H1 (cell line): ENCODE data around the gene SIGLEC14. TPM values are rescaled to one million over a fixed set of nuclear protein-coding genes. Genes with fewer than 3 reads are reported as not detected.

Experiments
- CTCF ChIA-PET: fragments of 300-600 bp; sonication (Branson Sonifier 250); formaldehyde crosslinking; loops from one replicate; lab custom pipeline; 2021; ENCODE audit not compliant: partially characterized antibody; lab: Charles Lee
- POLR2A ChIA-PET: fragments of 300-600 bp; sonication (Branson Sonifier 250); formaldehyde crosslinking; loops from one replicate; lab custom pipeline; 2021; ENCODE audit warnings: inconsistent platforms; ENCODE audit not compliant: partially characterized antibody; lab: Charles Lee
- DNase-seq, 2 experiments: peaks; one replicate each; pipeline versions ENCODE4 v3.0.0 to v3.0.0-alpha.2; 2010 to 2022; ENCODE audit warnings: low spot score in 2 of 2, low read depth in 1 of 2, mixed read lengths in 1 of 2
- FAIRE-seq: peaks from 2 replicates; lab custom pipeline; 2011; peaks lifted over from hg19 to GRCh38; lab: Jason Lieb, UNC
- H2AFZ ChIP-seq: 2 replicates; pipeline ENCODE4 v1.8.1; 2012; ENCODE audit warnings: low read length, inconsistent platforms
- H2AK5ac ChIP-seq: 2 replicates; pipeline ENCODE4 v1.6.1; 2013; ENCODE audit warnings: low read depth, low read length
- H2BK120ac ChIP-seq: replicated peaks from 2 replicates; pipeline ENCODE3; 2013; ENCODE audit warnings: low read depth, low read length, inconsistent platforms
- H2BK12ac ChIP-seq: 2 replicates; pipeline ENCODE4 v1.6.1; 2013; ENCODE audit warnings: low read depth, low read length
- H2BK15ac ChIP-seq: 2 replicates; pipeline ENCODE4 v1.6.1; 2013; ENCODE audit warnings: low read length
- H2BK20ac ChIP-seq: 2 replicates; pipeline ENCODE4 v1.6.1; 2013; ENCODE audit warnings: low read length
- H2BK5ac ChIP-seq: 2 replicates; pipeline ENCODE4 v1.6.1; 2013; ENCODE audit warnings: low read depth, low read length
- H3K14ac ChIP-seq: 2 replicates; pipeline ENCODE4 v1.6.1; 2013; ENCODE audit warnings: inconsistent platforms; ENCODE audit not compliant: insufficient read length
- H3K18ac ChIP-seq: 2 replicates; pipeline ENCODE4 v1.6.1; 2013; ENCODE audit warnings: low read length; ENCODE audit errors: extremely low read depth
- H3K23ac ChIP-seq: 2 replicates; pipeline ENCODE4 v1.6.1; 2013; ENCODE audit warnings: inconsistent platforms; ENCODE audit not compliant: insufficient read length
- H3K23me2 ChIP-seq: 2 replicates; pipeline ENCODE4 v1.6.1; 2013; ENCODE audit warnings: low read depth, low read length
- H3K27ac ChIP-seq: 2 replicates; pipeline ENCODE4 v1.6.1; 2011; ENCODE audit warnings: low read depth, low read length, inconsistent platforms
- H3K27me3 ChIP-seq, 4 experiments: replicated peaks in 1 of 4; 1 replicate in 1 of 4; 2 replicates in 3 of 4; pipeline versions ENCODE4 v1.6.1 to v1.8.1; 2011 to 2013; ENCODE audit warnings: low read length in 3 of 4, mild to moderate bottlenecking in 3 of 4, inconsistent platforms in 2 of 4, mixed read lengths in 2 of 4, moderate library complexity in 1 of 4; ENCODE audit not compliant: control insufficient read depth in 3 of 4, insufficient read depth in 3 of 4; ENCODE audit errors: extremely low read depth in 1 of 4
- H3K36me3 ChIP-seq, 4 experiments: 2 replicates each; pipeline versions ENCODE4 v1.6.1 to v1.8.1; 2011 to 2013; ENCODE audit warnings: mild to moderate bottlenecking in 4 of 4, low read length in 3 of 4, moderate library complexity in 2 of 4, control low read depth in 1 of 4, inconsistent platforms in 1 of 4; ENCODE audit not compliant: insufficient read depth in 4 of 4, control insufficient read depth in 2 of 4
- H3K4ac ChIP-seq: replicated peaks from 2 replicates; pipeline ENCODE3; 2013; ENCODE audit warnings: low read length, low read depth, mixed read lengths, inconsistent platforms; ENCODE audit not compliant: insufficient read length
- H3K4me1 ChIP-seq, 4 experiments: replicated peaks in 1 of 4; 1 replicate in 1 of 4; 2 replicates in 3 of 4; pipeline versions ENCODE4 v1.6.1 to v1.8.1; 2011 to 2013; ENCODE audit warnings: low read length in 3 of 4, inconsistent platforms in 2 of 4, mixed read lengths in 1 of 4; ENCODE audit not compliant: insufficient read depth in 4 of 4, control insufficient read depth in 3 of 4
- H3K4me2 ChIP-seq, 2 experiments: 2 replicates each; pipeline versions ENCODE4 v1.6.1 to v1.8.1; 2011 to 2013; ENCODE audit warnings: low read depth in 2 of 2, low read length in 2 of 2, control low read depth in 1 of 2, inconsistent platforms in 1 of 2, mild to moderate bottlenecking in 1 of 2; ENCODE audit not compliant: insufficient read depth in 1 of 2
- H3K4me3 ChIP-seq, 4 experiments: fragments of 200-600, 300-600 bp in 1 of 4; sonication (generic), shearing (Covaris generic), sonication (Bioruptor Twin) in 1 of 4; 2 replicates each; pipeline versions ENCODE4 v1.5.1 to v1.8.1; 2011 to 2016; ENCODE audit warnings: low read length in 4 of 4, low read depth in 3 of 4, control low read depth in 2 of 4, inconsistent platforms in 2 of 4, mild to moderate bottlenecking in 2 of 4, mixed read lengths in 1 of 4, moderate library complexity in 1 of 4; ENCODE audit not compliant: insufficient read depth in 2 of 4; ENCODE audit errors: extremely low read depth in 1 of 4
- H3K56ac ChIP-seq: replicated peaks from 2 replicates; pipeline ENCODE3; 2013; ENCODE audit warnings: low read depth, mild to moderate bottlenecking, mixed read lengths, low read length, inconsistent platforms; ENCODE audit not compliant: insufficient read length
- H3K79me1 ChIP-seq: 2 replicates; pipeline ENCODE4 v1.6.1; 2013; ENCODE audit warnings: low read depth, low read length, control low read depth
- H3K79me2 ChIP-seq, 2 experiments: 2 replicates each; pipeline versions ENCODE4 v1.6.1 to v1.8.1; 2012 to 2013; ENCODE audit warnings: low read length in 2 of 2, mild to moderate bottlenecking in 2 of 2, inconsistent platforms in 1 of 2; ENCODE audit not compliant: insufficient read depth in 2 of 2, control insufficient read depth in 1 of 2
- H3K9ac ChIP-seq, 4 experiments: replicated peaks in 1 of 4; 1 replicate in 1 of 4; 2 replicates in 3 of 4; pipeline versions ENCODE4 v1.6.1 to v1.8.1; 2011 to 2013; ENCODE audit warnings: low read depth in 3 of 4, low read length in 3 of 4, control low read depth in 2 of 4, mild to moderate bottlenecking in 2 of 4, moderate library complexity in 2 of 4, inconsistent platforms in 1 of 4; ENCODE audit errors: extremely low read depth in 1 of 4
- H3K9me3 ChIP-seq, 2 experiments: 2 replicates each; pipeline versions ENCODE4 v1.6.1 to v1.8.1; 2012 to 2013; ENCODE audit warnings: mild to moderate bottlenecking in 2 of 2, moderate library complexity in 2 of 2, control low read depth in 1 of 2, inconsistent platforms in 1 of 2, low read depth in 1 of 2, low read length in 1 of 2, mixed read lengths in 1 of 2; ENCODE audit not compliant: insufficient read depth in 2 of 2
- H4K20me1 ChIP-seq, 2 experiments: replicated peaks in 1 of 2; 2 replicates each; pipeline versions ENCODE3 to v1.8.1; 2011 to 2013; ENCODE audit warnings: inconsistent platforms in 2 of 2, low read length in 2 of 2, mild to moderate bottlenecking in 1 of 2; ENCODE audit not compliant: insufficient read depth in 2 of 2, control insufficient read depth in 1 of 2
- H4K5ac ChIP-seq: 2 replicates; pipeline ENCODE4 v1.6.1; 2013; ENCODE audit warnings: low read length, low read depth, mixed read lengths, inconsistent platforms; ENCODE audit not compliant: insufficient read length
- H4K8ac ChIP-seq: 2 replicates; pipeline ENCODE4 v1.8.0; 2013; ENCODE audit warnings: mild to moderate bottlenecking, moderate library complexity, low read length, inconsistent platforms; ENCODE audit not compliant: insufficient read depth; ENCODE audit errors: extremely low read depth
- H4K91ac ChIP-seq: replicated peaks from 2 replicates; pipeline ENCODE3; 2013; ENCODE audit warnings: low read length, mixed read lengths, inconsistent platforms; ENCODE audit not compliant: insufficient read length
- CEBPB ChIP-seq: IDR thresholded peaks from 2 replicates; pipeline ENCODE4 v1.6.1; 2012; ENCODE audit warnings: low read depth, low read length
- CREB1 ChIP-seq: IDR thresholded peaks from 2 replicates; pipeline ENCODE4 v1.6.1; 2012; ENCODE audit warnings: inconsistent platforms
- E2F6 ChIP-seq: IDR thresholded peaks from 2 replicates; pipeline ENCODE4 v1.6.1; 2012; ENCODE audit warnings: inconsistent platforms
- EZH2 ChIP-seq: fragments of 200-600 bp; sonication (generic); IDR thresholded peaks from 2 replicates; pipeline ENCODE4 v1.7.1; 2012; ENCODE audit warnings: low read depth, mild to moderate bottlenecking, moderate library complexity, low read length, inconsistent platforms; ENCODE audit not compliant: severe bottlenecking
- GTF2F1 ChIP-seq: IDR thresholded peaks from 2 replicates; pipeline ENCODE4 v1.6.1; 2012; ENCODE audit warnings: low read depth, low read length, improper control_type of control experiment, borderline replicate concordance
- KDM4A ChIP-seq: IDR thresholded peaks from one replicate; pipeline ENCODE4 v1.7.1; 2012; ENCODE audit warnings: low read depth, mild to moderate bottlenecking, moderate library complexity, low read length, inconsistent platforms; ENCODE audit not compliant: severe bottlenecking
- KDM5A ChIP-seq: fragments of 200-600 bp; IDR thresholded peaks from 2 replicates; pipeline ENCODE4 v1.7.1; 2012; ENCODE audit warnings: mild to moderate bottlenecking, low read length, inconsistent platforms, mixed read lengths
- NRF1 ChIP-seq: IDR thresholded peaks from 2 replicates; pipeline ENCODE4 v1.6.1; 2011; ENCODE audit warnings: mild to moderate bottlenecking, low read depth, low read length, improper control_type of control experiment
- POLR2A ChIP-seq, 2 experiments: IDR thresholded peaks; 1 replicate in 1 of 2; 2 replicates in 1 of 2; pipeline ENCODE4 v1.6.1; 2011; ENCODE audit warnings: low read depth in 2 of 2, low read length in 2 of 2, mild to moderate bottlenecking in 2 of 2; ENCODE audit errors: control extremely low read depth in 1 of 2
- SAP30 ChIP-seq: fragments of 300-600 bp; sonication (generic); IDR thresholded peaks from 2 replicates; pipeline ENCODE4 v1.7.1; 2012; ENCODE audit warnings: low read length, moderate library complexity, mild to moderate bottlenecking, inconsistent platforms; ENCODE audit not compliant: insufficient read depth, insufficient replicate concordance
- SIX5 ChIP-seq: IDR thresholded peaks from 2 replicates; pipeline ENCODE4 v1.6.1; 2011; ENCODE audit warnings: mild to moderate bottlenecking, low read depth, low read length
- WGBS, 2 experiments: shearing (Covaris generic) in 1 of 2; methylation state at CpG; one replicate each; pipeline versions ENCODE4 v1.1.6 to v1.1.7; 2013 to 2015; ENCODE audit warnings: low lambda C conversion rate in 2 of 2, mixed read lengths in 2 of 2, inconsistent platforms in 1 of 2, low coverage in 1 of 2, missing lambda C conversion rate in 1 of 2; ENCODE audit not compliant: insufficient replicate concordance in 2 of 2, insufficient coverage in 1 of 2, insufficient read length in 1 of 2; ENCODE audit errors: extremely low coverage in 1 of 2, missing lambda C conversion rate in 1 of 2; 5-methylcytosine and 5-hydroxymethylcytosine counted together
- polyA plus RNA-seq, 7 experiments: library from polyadenylated mRNA; depleted of rRNA in 3 of 7; stranded (reverse) in 5 of 7; unstranded in 2 of 7; fragments of >200 nt in 5 of 7; fragments of 200-250 nt in 2 of 7; gene quantifications; 1 replicate in 5 of 7; 2 replicates in 1 of 7; 4 replicates in 1 of 7; pipeline versions ENCODE4 v1.2.1 to v1.2.3, GENCODE V29; 2011 to 2013; ENCODE audit warnings: missing spikeins in 2 of 7, mixed read lengths in 2 of 7
- total RNA-seq: library from RNA; stranded (reverse); fragmentation: NEBNext Ultra II Directional; extraction: Animal tissue kit (Norgen Biotek cat#: 25700); gene quantifications from 2 replicates; pipeline ENCODE4 v1.2.1, GENCODE V29; 2021

Gene SIGLEC14
- total and polyA plus RNA-seq, 2 of the 8 experiments (the other 6 are each of a cell fraction or from before 2014, with no cell fraction given) = not detected

DNA sequence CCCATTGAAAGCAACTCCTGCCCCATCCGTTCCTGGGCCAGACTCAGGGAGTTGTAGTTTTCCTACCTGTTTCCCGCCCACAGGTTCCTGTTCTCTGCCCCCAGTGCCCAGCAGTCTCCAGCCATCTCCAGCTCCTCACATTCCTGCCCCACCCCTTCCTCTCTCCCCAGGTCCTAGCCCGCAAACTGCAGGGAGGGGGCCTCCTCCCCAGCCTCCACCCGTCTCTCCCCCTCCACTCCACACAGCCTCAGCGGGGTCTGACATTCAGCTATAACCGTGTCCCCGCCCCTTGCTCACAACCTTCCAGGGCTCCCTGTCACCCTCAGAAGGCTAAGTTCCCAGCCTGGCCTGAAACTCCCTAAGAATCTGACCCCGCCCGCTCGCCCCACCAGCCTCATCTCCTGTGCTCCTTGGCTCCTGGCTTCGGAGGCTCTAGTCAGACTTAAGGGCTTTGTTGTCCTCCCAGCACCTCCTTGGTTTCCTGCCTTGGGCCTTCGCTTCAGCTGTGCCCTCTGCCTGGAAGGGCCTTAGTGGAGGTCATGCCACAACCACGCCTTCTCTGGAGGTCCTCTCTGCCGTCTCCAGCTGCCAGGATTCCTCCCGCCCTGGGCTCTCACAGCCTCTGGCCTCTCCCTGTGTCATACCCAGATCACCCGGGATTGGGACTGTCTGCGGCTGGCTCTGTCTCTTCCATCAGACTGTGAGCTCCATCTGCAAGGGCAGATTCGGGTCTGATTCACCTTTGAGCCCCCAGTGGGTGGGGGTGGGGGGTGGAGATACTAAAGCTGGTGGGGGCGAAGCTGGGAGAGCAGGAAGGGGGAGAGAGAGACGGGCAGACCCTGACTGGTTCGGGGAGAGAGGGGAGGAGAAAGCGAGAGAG is 41.4 kb upstream of the SIGLEC14 start:
- Histone ChIP-seq H3K4me3 (peak overlapping the region; percentile 29 to 65 (median 58)), H3K18ac (peak overlapping the region; percentile 96), H3K36me3 (no peaks in the 10 kb centered on the region), H3K23me2 (peaks cover 23% of the 10 kb centered on the region), H2BK20ac (no peak overlapping the region), H3K27ac (no peak overlapping the region), H3K56ac (no peak overlapping the region), H2AK5ac (no peak overlapping the region), H3K4ac (no peak overlapping the region), H3K9ac (peak overlapping the region in 1 of 4 experiments; percentile 22; a peak in 2 of 7 replicates), H3K79me2 (peaks cover 0 to 11% of the 10 kb centered on the region in 2 experiments; a peak in 2 of 4 replicates), H4K91ac (no peak overlapping the region), H4K8ac (no peak overlapping the region), H2BK15ac (no peak overlapping the region), H3K23ac (no peak overlapping the region), H3K4me2 (peak overlapping the region; percentile 78 to 97), H3K9me3 (peaks cover 6 to 11% of the 10 kb centered on the region in 2 experiments; a peak in 3 of 4 replicates), H2BK120ac (no peak overlapping the region), H3K79me1 (peaks cover 6% of the 10 kb centered on the region), H4K20me1 (no peaks in the 10 kb centered on the region), H3K14ac (no peak overlapping the region), H4K5ac (peak overlapping the region; percentile 6), H3K27me3 (no peaks in the 10 kb centered on the region), H3K4me1 (peaks cover 0 to 18% (median 11%) of the 10 kb centered on the region in 4 experiments; a peak in 5 of 7 replicates), H2AFZ (peak overlapping the region; percentile 62), H2BK12ac (peak overlapping the region; percentile 70; the same call in 1 of the 2 replicates), H2BK5ac (peak overlapping the region; percentile 83; the same call in 1 of the 2 replicates)
- ChIA-PET CTCF (interaction anchor here (0.6 to 2.1 kb wide), 5 partner anchors 11 to 90 kb away, joined by 3 to 15 read pairs (median 3); no protein-coding TSS in a partner anchor), POLR2A (interaction anchor here (1.1 to 1.9 kb wide), 5 partner anchors 9 to 90 kb away, joined by 3 to 8 read pairs (median 4); no protein-coding TSS in a partner anchor)
- FAIRE-seq (no peak), DNase-seq (peak in 1 of 2 experiments; percentile 77)
- 3% methylated on average over 17 of the region's 22 CpGs; no CpG with 5 or more reads in 1 of the 2 experiments for WGBS, 2 experiments
- TF ChIP-seq CREB1 = no peak
- TF ChIP-seq KDM4A = peak; percentile 18
- TF ChIP-seq SAP30 = peak; percentile 36
- no peak for TF ChIP-seq EZH2
- TF ChIP-seq GTF2F1 = no peak
- TF ChIP-seq KDM5A = no peak
- TF ChIP-seq SIX5 = no peak
- TF ChIP-seq NRF1 = no peak
- no peak for TF ChIP-seq POLR2A (IDR thresholded peaks at IDR 0.05; ENCODE audit: control extremely low read depth in 1 of 2, low read depth in 2 of 2, low read length in 2 of 2)
- TF ChIP-seq CEBPB = no peak
- TF ChIP-seq E2F6 = no peak
